GM23338 (cell line): ENCODE results near the gene HDAC11. TPM values are rescaled to one million over a fixed set of nuclear protein-coding genes. Genes with fewer than 3 reads are reported as not detected.

Source experiments
- ATAC-seq: fragments of 200-7000 bp; cut with Tn5 transposase; 3 replicates; pipeline ENCODE4 v1.9.1; 2020
- DNase-seq: peaks from one replicate; pipeline ENCODE4 v3.0.0-alpha.2; 2015; ENCODE audit warnings: low spot score
- H2AFZ ChIP-seq: fragments of 200-600 bp; sonication (generic); 2 replicates; pipeline ENCODE4 v1.8.0; 2016; ENCODE audit warnings: antibody characterized with exemption, mild to moderate bottlenecking, moderate library complexity
- H3F3A ChIP-seq: fragments of 200-600 bp; sonication (generic); replicated peaks from 2 replicates; pipeline ENCODE4 v1.8.0; 2017; ENCODE audit warnings: antibody characterized with exemption, mixed run types, low read depth
- H3K27ac ChIP-seq: fragments of 200-600 bp; sonication (generic); 2 replicates; pipeline ENCODE4 v1.6.1; 2016; ENCODE audit warnings: low read depth
- H3K27me3 ChIP-seq: fragments of 200-600 bp; sonication (generic); 2 replicates; pipeline ENCODE4 v1.8.0; 2016; ENCODE audit warnings: mild to moderate bottlenecking, mixed run types, moderate library complexity; ENCODE audit not compliant: insufficient read depth
- H3K36me3 ChIP-seq: fragments of 200-600 bp; sonication (generic); 2 replicates; pipeline ENCODE4 v1.8.0; 2016; ENCODE audit warnings: mild to moderate bottlenecking; ENCODE audit not compliant: insufficient read depth
- H3K4me1 ChIP-seq: fragments of 200-600 bp; sonication (generic); 2 replicates; pipeline ENCODE4 v1.8.0; 2016; ENCODE audit warnings: mild to moderate bottlenecking, moderate library complexity; ENCODE audit not compliant: insufficient read depth
- H3K4me2 ChIP-seq: fragments of 200-600 bp; sonication (generic); 2 replicates; pipeline ENCODE4 v1.7.1; 2017; ENCODE audit warnings: mixed run types
- H3K4me3 ChIP-seq: fragments of 200-600 bp; sonication (generic); 2 replicates; pipeline ENCODE4 v1.6.1; 2016; ENCODE audit warnings: mixed run types
- H3K79me2 ChIP-seq: fragments of 200-600 bp; sonication (generic); replicated peaks from 2 replicates; pipeline ENCODE4 v1.8.0; 2017; ENCODE audit warnings: mild to moderate bottlenecking; ENCODE audit not compliant: insufficient read depth
- H3K9me2 ChIP-seq: fragments of 200-600 bp; sonication (generic); 2 replicates; pipeline ENCODE4 v1.8.0; 2017; ENCODE audit not compliant: insufficient read depth
- H4K20me1 ChIP-seq: fragments of 200-600 bp; sonication (generic); replicated peaks from 2 replicates; pipeline ENCODE4 v1.8.0; 2017; ENCODE audit warnings: mild to moderate bottlenecking; ENCODE audit not compliant: insufficient read depth
- H3K27ac Mint-ChIP-seq: 2 replicates; pipeline ENCODE4 v1.8.0; 2020; ENCODE audit warnings: inconsistent platforms, mild to moderate bottlenecking, moderate library complexity, mixed read lengths
- H3K27me3 Mint-ChIP-seq: 3 replicates; pipeline ENCODE4 v1.8.0; 2022; ENCODE audit warnings: low read depth, mild to moderate bottlenecking, moderate library complexity, mixed read lengths, inconsistent platforms; ENCODE audit not compliant: insufficient read depth, poor library complexity
- H3K36me3 Mint-ChIP-seq: 3 replicates; pipeline ENCODE4 v1.8.0; 2021; ENCODE audit warnings: low read depth, mild to moderate bottlenecking, inconsistent platforms, moderate library complexity, mixed read lengths
- H3K4me1 Mint-ChIP-seq: 3 replicates; pipeline ENCODE4 v1.8.0; 2020; ENCODE audit warnings: mild to moderate bottlenecking, inconsistent platforms, mixed read lengths
- H3K4me3 Mint-ChIP-seq: 3 replicates; pipeline ENCODE4 v1.8.0; 2021; ENCODE audit warnings: moderate library complexity, mild to moderate bottlenecking, inconsistent platforms, mixed read lengths
- H3K9me3 Mint-ChIP-seq: 3 replicates; pipeline ENCODE4 v1.8.0; 2020; ENCODE audit warnings: moderate library complexity, mild to moderate bottlenecking, inconsistent platforms, mixed read lengths
- CREB1 ChIP-seq: fragments of 250-450 bp; sonication (Bioruptor Pico); IDR thresholded peaks from 2 replicates; pipeline ENCODE4 v1.5.0; 2020; ENCODE audit warnings: low read depth, mild to moderate bottlenecking, moderate library complexity
- CTCF ChIP-seq, 2 experiments: fragments of 200-600 bp in 1 of 2; sonication (generic) in 1 of 2; conservative IDR thresholded peaks; 2 replicates each; pipeline versions ENCODE4 v1.5.1 to v1.6.1; 2016 to 2017; ENCODE audit warnings: antibody characterized with exemption in 2 of 2, low read depth in 2 of 2, mild to moderate bottlenecking in 2 of 2, moderate library complexity in 1 of 2
- EZH2 ChIP-seq: fragments of 200-600 bp; sonication (generic); IDR thresholded peaks from one replicate; pipeline ENCODE4 v1.8.0; 2017; ENCODE audit warnings: antibody characterized with exemption, mild to moderate bottlenecking, low read depth; ENCODE audit not compliant: unreplicated experiment
- EZH2phosphoT487 ChIP-seq: fragments of 200-600 bp; sonication (generic); IDR thresholded peaks from one replicate; pipeline ENCODE4 v1.8.1; 2018; ENCODE audit warnings: antibody characterized with exemption; ENCODE audit not compliant: unreplicated experiment
- JUNB ChIP-seq: IDR thresholded peaks from one replicate; pipeline ENCODE4 v1.6.1; 2016; ENCODE audit warnings: antibody characterized with exemption; ENCODE audit not compliant: unreplicated experiment
- NANOG ChIP-seq: IDR thresholded peaks from 2 replicates; pipeline ENCODE4 v1.6.1; 2016; ENCODE audit warnings: antibody characterized with exemption, borderline replicate concordance
- POLR2AphosphoS5 ChIP-seq: IDR thresholded peaks from 2 replicates; pipeline ENCODE4 v1.6.1; 2016; ENCODE audit warnings: antibody characterized with exemption, low read depth
- STAT1 ChIP-seq: IDR thresholded peaks from one replicate; pipeline ENCODE4 v1.6.1; 2016; ENCODE audit warnings: antibody characterized with exemption; ENCODE audit not compliant: unreplicated experiment
- ZNF114 ChIP-seq: fragments of 250-450 bp; sonication (Bioruptor Pico); IDR thresholded peaks from 2 replicates; pipeline ENCODE4 v1.5.0; 2020; ENCODE audit warnings: mild to moderate bottlenecking, moderate library complexity
- ZNF331 ChIP-seq: fragments of 250-450 bp; sonication (Bioruptor Pico); IDR thresholded peaks from 2 replicates; pipeline ENCODE4 v1.5.0; 2020; ENCODE audit warnings: low read depth, mild to moderate bottlenecking, moderate library complexity
- ZNF462 ChIP-seq: fragments of 250-450 bp; sonication (Bioruptor Pico); IDR thresholded peaks from 2 replicates; pipeline ENCODE4 v1.5.0; 2020; ENCODE audit warnings: mild to moderate bottlenecking, moderate library complexity
- polyA plus RNA-seq: library from polyadenylated mRNA; unstranded; fragments of >200 nt; fragmentation: Nextera tagmentation; extraction: Ambion mirVana; gene quantifications from 2 replicates; pipeline ENCODE4 v1.2.1, GENCODE V29; 2016
- total RNA-seq: library from RNA; depleted of rRNA; stranded (reverse); fragments of >200 nt; shearing (Covaris generic); gene quantifications from 2 replicates; pipeline ENCODE4 v1.2.3, GENCODE V29; 2014

HDAC11 gene
- total and polyA plus RNA-seq, 2 experiments from 2014 or later = 5.4 to 15.8 TPM

DNA sequence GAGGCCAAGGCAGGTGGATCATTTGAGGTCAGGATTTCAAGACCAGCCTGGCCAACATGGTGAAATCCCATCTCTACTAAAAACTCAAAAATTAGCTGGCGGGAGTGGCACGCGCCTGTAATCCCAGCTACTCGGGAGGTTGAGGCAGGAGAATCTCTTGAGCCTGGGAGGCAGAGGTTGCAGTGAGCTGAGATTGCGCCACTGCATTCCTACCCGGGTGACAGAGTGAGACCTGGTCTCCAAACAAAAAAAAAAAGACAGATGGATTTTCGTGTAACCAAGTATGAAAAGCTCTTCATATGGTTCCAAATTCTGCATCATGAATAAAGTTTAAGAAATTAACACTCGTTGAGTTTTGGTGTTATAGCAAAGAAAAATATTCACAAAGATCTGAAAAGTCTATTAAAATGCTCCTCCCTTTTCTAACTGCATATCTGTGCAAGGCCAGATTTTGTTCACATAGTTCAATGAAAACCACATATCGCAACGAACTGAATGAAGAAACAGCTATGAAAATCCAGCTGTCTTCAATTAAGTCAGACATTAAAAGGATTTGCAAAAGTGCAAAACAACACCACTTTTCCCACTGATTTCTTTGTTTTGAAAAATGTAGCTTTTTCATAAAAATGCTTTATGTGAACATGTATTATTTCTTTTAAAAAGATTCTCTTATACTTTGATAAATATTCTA is 45.0 kb downstream of the HDAC11 start:
- no peaks in the 10 kb centered on the region for H3K9me2 ChIP-seq
- H2AFZ ChIP-seq = no peak overlapping the region
- H3K36me3 Mint-ChIP-seq = peaks cover 7% of the 10 kb centered on the region
- peaks cover 30% of the 10 kb centered on the region for H3K4me1 Mint-ChIP-seq
- H3K27ac ChIP-seq = no peak overlapping the region
- H4K20me1 ChIP-seq = no peaks in the 10 kb centered on the region
- H3K36me3 ChIP-seq = no peaks in the 10 kb centered on the region
- H3K4me3 Mint-ChIP-seq = no peak overlapping the region
- no peak for TF ChIP-seq NANOG
- no peak for TF ChIP-seq ZNF114 (CRISPR knock-in tag)
- no peak for TF ChIP-seq POLR2AphosphoS5
- TF ChIP-seq EZH2 = no peak
- TF ChIP-seq STAT1 = no peak
- peaks cover 16% of the 10 kb centered on the region; the same call in 2 of the 3 replicates for H3K9me3 Mint-ChIP-seq
- no peaks in the 10 kb centered on the region for H3F3A ChIP-seq
- H3K4me3 ChIP-seq = no peak overlapping the region
- DNase-seq (no peak), ATAC-seq (no peak)
- peaks cover 11% of the 10 kb centered on the region; the same call in 1 of the 2 replicates for H3K4me1 ChIP-seq
- no peaks in the 10 kb centered on the region for H3K79me2 ChIP-seq
- no peak overlapping the region for H3K27ac Mint-ChIP-seq
- no peaks in the 10 kb centered on the region for H3K27me3 ChIP-seq
- peaks cover 13% of the 10 kb centered on the region for H3K27me3 Mint-ChIP-seq
- H3K4me2 ChIP-seq = no peak overlapping the region

DNA sequence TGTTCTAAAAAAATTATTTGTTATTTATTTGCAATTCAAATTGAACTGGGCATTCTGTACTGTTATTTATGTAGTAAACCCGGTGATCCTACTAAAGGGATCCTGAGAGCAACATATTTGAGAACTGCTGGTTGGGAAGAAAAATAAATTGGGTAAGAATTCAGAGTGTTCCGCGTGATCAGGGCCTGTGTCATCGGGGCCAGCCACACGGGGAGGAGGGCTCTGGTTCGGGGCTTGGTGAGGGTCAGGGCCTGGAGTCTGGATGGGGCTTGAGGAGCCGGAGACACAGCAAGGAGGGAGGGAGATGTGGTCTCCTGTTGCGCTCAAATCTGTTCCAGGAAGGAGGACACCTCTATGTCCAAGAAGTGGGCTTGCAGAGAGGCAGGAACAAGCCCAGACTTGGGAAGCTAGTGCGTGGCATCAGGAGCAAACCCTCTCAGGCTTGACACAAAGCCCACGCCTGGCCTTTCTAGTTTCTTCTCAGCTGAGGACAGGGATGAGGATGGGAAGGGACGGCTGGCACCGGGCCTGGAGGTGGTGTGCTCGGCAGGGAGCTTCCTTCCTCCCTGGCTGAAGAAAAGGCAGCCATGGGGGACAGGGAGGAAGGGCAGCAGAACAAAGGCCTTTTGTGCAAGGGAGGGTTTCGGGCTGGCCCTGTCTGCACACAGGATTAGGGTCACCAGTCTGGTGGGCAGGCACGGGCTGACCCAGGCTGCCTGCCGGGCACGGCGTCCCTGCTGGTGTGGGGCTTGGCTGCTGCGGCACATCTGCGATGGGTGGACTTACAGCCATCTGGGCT is 45.9 kb downstream of the HDAC11 start:
- peaks cover 16% of the 10 kb centered on the region; the same call in 2 of the 3 replicates for H3K9me3 Mint-ChIP-seq
- DNase-seq (no peak), ATAC-seq (peak; percentile 46)
- no peaks in the 10 kb centered on the region for H3K27me3 ChIP-seq
- peaks cover 13% of the 10 kb centered on the region for H3K27me3 Mint-ChIP-seq
- no peak overlapping the region; the same call in 1 of the 2 replicates for H3K27ac ChIP-seq
- H2AFZ ChIP-seq = peak overlapping the region; percentile 96
- no peaks in the 10 kb centered on the region for H3F3A ChIP-seq
- no peak overlapping the region for H3K4me2 ChIP-seq
- no peaks in the 10 kb centered on the region for H4K20me1 ChIP-seq
- peaks cover 30% of the 10 kb centered on the region for H3K4me1 Mint-ChIP-seq
- H3K9me2 ChIP-seq = no peaks in the 10 kb centered on the region
- H3K4me1 ChIP-seq = peaks cover 11% of the 10 kb centered on the region; the same call in 1 of the 2 replicates
- no peaks in the 10 kb centered on the region for H3K36me3 ChIP-seq
- no peaks in the 10 kb centered on the region for H3K79me2 ChIP-seq
- H3K27ac Mint-ChIP-seq = peak overlapping the region; percentile 86
- H3K36me3 Mint-ChIP-seq = peaks cover 7% of the 10 kb centered on the region
- no peak overlapping the region for H3K4me3 ChIP-seq
- no peak overlapping the region for H3K4me3 Mint-ChIP-seq
- TF ChIP-seq STAT1 (no peak), CTCF (conservative IDR thresholded peaks at IDR 0.05; ENCODE audit: low read depth in 2 of 2) (no peak), JUNB (no peak), ZNF331 (CRISPR knock-in tag) (no peak), NANOG (no peak), ZNF462 (CRISPR knock-in tag) (no peak), CREB1 (CRISPR knock-in tag) (no peak), EZH2phosphoT487 (no peak)
